H9 (cell line): ENCODE results near the gene DNAJC1. TPM values are rescaled to one million over a fixed set of nuclear protein-coding genes. Genes with fewer than 3 reads are reported as not detected.

Experiments
- DNase-seq: peaks from one replicate; pipeline ENCODE4 v3.0.0-alpha.2; 2017
- H2AFZ ChIP-seq: one replicate; pipeline ENCODE4 v1.6.1; 2013; ENCODE audit warnings: mild to moderate bottlenecking, low read length, control low read depth, moderate library complexity
- H2AK5ac ChIP-seq: 2 replicates; pipeline ENCODE4 v1.6.1; 2013; ENCODE audit warnings: low read length, control low read depth, mixed read lengths; ENCODE audit not compliant: insufficient read length
- H2BK120ac ChIP-seq: one replicate; pipeline ENCODE4 v1.6.1; 2013; ENCODE audit warnings: low read depth, mild to moderate bottlenecking, low read length, control low read depth, inconsistent platforms; ENCODE audit not compliant: poor library complexity, severe bottlenecking
- H2BK12ac ChIP-seq: 2 replicates; pipeline ENCODE4 v1.6.1; 2013; ENCODE audit warnings: low read length, control low read depth, mixed read lengths, low read depth; ENCODE audit not compliant: insufficient read length
- H2BK15ac ChIP-seq: 2 replicates; pipeline ENCODE4 v1.6.1; 2013; ENCODE audit warnings: low read depth, low read length, control low read depth
- H2BK20ac ChIP-seq: one replicate; pipeline ENCODE4 v1.6.1; 2013; ENCODE audit warnings: low read depth, mild to moderate bottlenecking, low read length, control low read depth, inconsistent platforms; ENCODE audit not compliant: poor library complexity, severe bottlenecking
- H2BK5ac ChIP-seq: 2 replicates; pipeline ENCODE4 v1.6.1; 2013; ENCODE audit warnings: low read length, control low read depth, mixed read lengths; ENCODE audit not compliant: insufficient read length
- H3K14ac ChIP-seq: 2 replicates; pipeline ENCODE4 v1.6.1; 2013; ENCODE audit warnings: low read length, control low read depth; ENCODE audit not compliant: insufficient read depth
- H3K18ac ChIP-seq: 2 replicates; pipeline ENCODE4 v1.6.1; 2013; ENCODE audit warnings: low read depth, mild to moderate bottlenecking, mixed read lengths, low read length, control low read depth; ENCODE audit not compliant: insufficient read length
- H3K23ac ChIP-seq: 2 replicates; pipeline ENCODE4 v1.6.1; 2013; ENCODE audit warnings: low read length, control low read depth, mixed read lengths, low read depth; ENCODE audit not compliant: insufficient read length
- H3K23me2 ChIP-seq: 2 replicates; pipeline ENCODE4 v1.6.1; 2013; ENCODE audit warnings: low read depth, mild to moderate bottlenecking, mixed read lengths, low read length, control low read depth; ENCODE audit not compliant: insufficient read length, poor library complexity, severe bottlenecking
- H3K27ac ChIP-seq: 2 replicates; pipeline ENCODE4 v1.5.1; 2013; ENCODE audit warnings: low read length, control low read depth, mixed read lengths, low read depth; ENCODE audit not compliant: insufficient read length
- H3K27me3 ChIP-seq: 2 replicates; pipeline ENCODE4 v1.6.1; 2013; ENCODE audit warnings: low read length, control low read depth, inconsistent platforms; ENCODE audit not compliant: insufficient read depth
- H3K4ac ChIP-seq: 2 replicates; pipeline ENCODE4 v1.6.1; 2013; ENCODE audit warnings: low read depth, mild to moderate bottlenecking, control low read depth, inconsistent platforms, low read length, moderate library complexity
- H3K4me1 ChIP-seq: 2 replicates; pipeline ENCODE4 v1.6.1; 2013; ENCODE audit warnings: low read length, control low read depth, inconsistent platforms; ENCODE audit not compliant: insufficient read depth
- H3K4me2 ChIP-seq: 2 replicates; pipeline ENCODE4 v1.6.1; 2013; ENCODE audit warnings: low read length, control low read depth, mixed read lengths; ENCODE audit not compliant: insufficient read length, insufficient read depth
- H3K56ac ChIP-seq: 2 replicates; pipeline ENCODE4 v1.6.1; 2013; ENCODE audit warnings: low read depth, mild to moderate bottlenecking, mixed read lengths, low read length, control low read depth; ENCODE audit not compliant: insufficient read length
- H3K79me1 ChIP-seq: 2 replicates; pipeline ENCODE4 v1.6.1; 2013; ENCODE audit warnings: low read depth, mild to moderate bottlenecking, moderate library complexity, low read length, control low read depth, inconsistent platforms; ENCODE audit not compliant: insufficient read depth, poor library complexity, severe bottlenecking
- H3K79me2 ChIP-seq: 2 replicates; pipeline ENCODE4 v1.6.1; 2013; ENCODE audit warnings: low read length, control low read depth, inconsistent platforms; ENCODE audit not compliant: insufficient read depth
- H3K9ac ChIP-seq: 2 replicates; pipeline ENCODE4 v1.6.1; 2013; ENCODE audit warnings: low read length, control low read depth, mixed read lengths; ENCODE audit not compliant: insufficient read length; ENCODE audit errors: extremely low read depth
- H3K9me3 ChIP-seq: one replicate; pipeline ENCODE4 v1.6.1; 2013; ENCODE audit warnings: low read depth, low read length, inconsistent platforms; ENCODE audit not compliant: control insufficient read depth
- H3T11ph ChIP-seq: one replicate; pipeline ENCODE4 v1.6.1; 2013; ENCODE audit warnings: mild to moderate bottlenecking, low read length, control low read depth, inconsistent platforms
- H4K20me1 ChIP-seq: one replicate; pipeline ENCODE4 v1.6.1; 2013; ENCODE audit not compliant: control insufficient read depth, insufficient read length, insufficient read depth
- H4K5ac ChIP-seq: 2 replicates; pipeline ENCODE4 v1.6.1; 2013; ENCODE audit warnings: low read depth, mild to moderate bottlenecking, mixed read lengths, low read length, control low read depth; ENCODE audit not compliant: insufficient read length
- H4K8ac ChIP-seq: replicated peaks from 2 replicates; pipeline ENCODE4 v1.6.1; 2013; ENCODE audit warnings: low read length, control low read depth, mixed read lengths, low read depth; ENCODE audit not compliant: insufficient read length
- H4K91ac ChIP-seq: 2 replicates; pipeline ENCODE4 v1.6.1; 2013; ENCODE audit warnings: low read depth, mild to moderate bottlenecking, moderate library complexity, mixed read lengths, low read length, control low read depth; ENCODE audit not compliant: insufficient read length
- H3K27ac Mint-ChIP-seq, 3 experiments: 2 replicates in 2 of 3; 3 replicates in 1 of 3; pipeline ENCODE4 v1.8.0; 2020 to 2021; ENCODE audit warnings: mixed read lengths in 3 of 3, mild to moderate bottlenecking in 1 of 3, moderate library complexity in 1 of 3
- H3K27me3 Mint-ChIP-seq: 2 replicates; pipeline ENCODE4 v1.8.0; 2021; ENCODE audit warnings: low read depth, mild to moderate bottlenecking, moderate library complexity, mixed read lengths
- H3K36me3 Mint-ChIP-seq, 3 experiments: 2 replicates in 2 of 3; 3 replicates in 1 of 3; pipeline ENCODE4 v1.8.0; 2020 to 2021; ENCODE audit warnings: low read depth in 3 of 3, mixed read lengths in 3 of 3; ENCODE audit not compliant: insufficient read depth in 1 of 3
- H3K4me1 Mint-ChIP-seq, 2 experiments: 2 replicates each; pipeline ENCODE4 v1.8.0; 2020; ENCODE audit warnings: mixed read lengths in 2 of 2
- H3K4me3 Mint-ChIP-seq, 2 experiments: 2 replicates in 1 of 2; 3 replicates in 1 of 2; pipeline ENCODE4 v1.8.0; 2020 to 2021; ENCODE audit warnings: mild to moderate bottlenecking in 2 of 2, mixed read lengths in 2 of 2, moderate library complexity in 1 of 2
- H3K9me3 Mint-ChIP-seq, 2 experiments: 2 replicates in 1 of 2; 3 replicates in 1 of 2; pipeline ENCODE4 v1.8.0; 2020; ENCODE audit warnings: mild to moderate bottlenecking in 2 of 2, mixed read lengths in 2 of 2, moderate library complexity in 1 of 2
- CTCF ChIP-seq: fragments of 200-600 bp; sonication (generic); conservative IDR thresholded peaks from 3 replicates; pipeline ENCODE4 v1.8.0; 2021; ENCODE audit warnings: antibody characterized with exemption, mild to moderate bottlenecking
- WGBS: extraction: QIAGEN DNeasy Blood & Tissue Kit; methylation state at CpG from one replicate; pipeline ENCODE4 v1.1.7; 2013; ENCODE audit warnings: missing lambda C conversion rate, low lambda C conversion rate, mixed read lengths; ENCODE audit not compliant: insufficient read length; ENCODE audit errors: extremely low coverage; 5-methylcytosine and 5-hydroxymethylcytosine counted together
- total RNA-seq: library from RNA; stranded (reverse); gene quantifications from 2 replicates; pipeline ENCODE4 v1.2.1, GENCODE V29; 2021

Gene DNAJC1
- total RNA-seq, 1 experiment from 2014 or later = 11.2 TPM

GRCh38 chr10:21894648-21895342, 108.7 kb downstream of the DNAJC1 start:
- Histone ChIP-seq H3T11ph (no peak overlapping the region), H2BK5ac (no peak overlapping the region), H3K79me2 (no peaks in the 10 kb centered on the region), H4K5ac (no peak overlapping the region), H3K9ac (no peak overlapping the region), H4K20me1 (no peaks in the 10 kb centered on the region), H3K4me1 (no peaks in the 10 kb centered on the region; the same call in 1 of the 2 replicates), H3K27me3 (no peaks in the 10 kb centered on the region), H4K8ac (no peak overlapping the region), H2BK20ac (no peak overlapping the region), H3K23me2 (no peaks in the 10 kb centered on the region), H3K79me1 (no peaks in the 10 kb centered on the region), H4K91ac (no peak overlapping the region), H2AFZ (no peak overlapping the region), H3K23ac (no peak overlapping the region), H3K4ac (no peak overlapping the region), H3K56ac (no peak overlapping the region), H2BK12ac (no peak overlapping the region), H3K14ac (no peak overlapping the region), H2BK120ac (no peak overlapping the region), H3K18ac (no peak overlapping the region), H2BK15ac (no peak overlapping the region), H2AK5ac (no peak overlapping the region), H3K9me3 (no peaks in the 10 kb centered on the region), H3K27ac (no peak overlapping the region), H3K4me2 (no peak overlapping the region)
- DNase-seq = no peak
- Mint-ChIP-seq H3K27me3 (no peaks in the 10 kb centered on the region), H3K9me3 (peaks cover 12 to 16% of the 10 kb centered on the region in 2 experiments; a peak in 4 of 5 replicates), H3K4me1 (peaks cover 4% of the 10 kb centered on the region in 2 experiments; a peak in 2 of 4 replicates), H3K4me3 (no peak overlapping the region), H3K27ac (no peak overlapping the region), H3K36me3 (peaks cover 7 to 25% (median 14%) of the 10 kb centered on the region in 3 experiments; a peak in 6 of 7 replicates)
- TF ChIP-seq CTCF = no peak
- no CpG with 5 or more reads among the region's 4 CpGs for WGBS
